ENCODE data around the gene STK17B. TPM values are rescaled to one million over a fixed set of nuclear protein-coding genes. Genes with fewer than 3 reads are reported as not detected.
A peak's percentile ranks its signal among the peaks of the same experiment; 100 is the strongest.

Gene STK17B
- total and polyA plus RNA-seq, 2 experiments from 2014 or later: 5.7 to 13.7 TPM

- Histone ChIP-seq H3K4me3 (no peak overlapping the region), H2AFZ (peak overlapping the region; percentile 48; the same call in 1 of the 2 replicates), H3K4me1 (ENCODE audit: insufficient read depth) (no peaks in the 10 kb centered on the region), H3K27ac (ENCODE audit: low read depth) (no peak overlapping the region), H3F3A (replicated peaks; ENCODE audit: low read depth) (no peaks in the 10 kb centered on the region), H3K79me2 (replicated peaks; ENCODE audit: insufficient read depth) (no peaks in the 10 kb centered on the region), H3K36me3 (ENCODE audit: insufficient read depth) (peaks cover 4% of the 10 kb centered on the region; the same call in 1 of the 2 replicates), H3K4me2 (no peak overlapping the region), H4K20me1 (replicated peaks; ENCODE audit: insufficient read depth) (no peaks in the 10 kb centered on the region), H3K9me2 (ENCODE audit: insufficient read depth) (no peaks in the 10 kb centered on the region), H3K27me3 (ENCODE audit: insufficient read depth) (no peaks in the 10 kb centered on the region)
- Mint-ChIP-seq H3K9me3 (peaks cover 50% of the 10 kb centered on the region), H3K4me1 (peaks cover 8% of the 10 kb centered on the region; the same call in 2 of the 3 replicates), H3K27me3 (ENCODE audit: insufficient read depth, low read depth, poor library complexity) (no peaks in the 10 kb centered on the region), H3K4me3 (no peak overlapping the region), H3K27ac (no peak overlapping the region), H3K36me3 (ENCODE audit: low read depth) (peaks cover 33% of the 10 kb centered on the region)
- peak; percentile 52; the same call in 2 of the 3 replicates for ATAC-seq
- TF ChIP-seq ETS1 (IDR thresholded peaks at IDR 0.05): no peak
- TF ChIP-seq ZNF462 (CRISPR knock-in tag; IDR thresholded peaks at IDR 0.05): no peak
- TF ChIP-seq JUNB (IDR thresholded peaks at IDR 0.05; ENCODE audit: unreplicated experiment): no peak
- TF ChIP-seq EZH2 (IDR thresholded peaks at IDR 0.05; ENCODE audit: low read depth, unreplicated experiment): no peak
- TF ChIP-seq ZNF331 (CRISPR knock-in tag; IDR thresholded peaks at IDR 0.05; ENCODE audit: low read depth): no peak
- no peak for TF ChIP-seq NANOG (IDR thresholded peaks at IDR 0.05; ENCODE audit: borderline replicate concordance)
- no peak for TF ChIP-seq STAT1 (IDR thresholded peaks at IDR 0.05; ENCODE audit: unreplicated experiment)
- TF ChIP-seq POLR2AphosphoS5 (IDR thresholded peaks at IDR 0.05; ENCODE audit: low read depth): no peak
- no peak for TF ChIP-seq CTCF (conservative IDR thresholded peaks at IDR 0.05; ENCODE audit: low read depth in 2 of 2)
- no peak for TF ChIP-seq REST (IDR thresholded peaks at IDR 0.05; ENCODE audit: unreplicated experiment)
- TF ChIP-seq CREB1 (CRISPR knock-in tag; IDR thresholded peaks at IDR 0.05; ENCODE audit: low read depth): no peak
- TF ChIP-seq ZNF114 (CRISPR knock-in tag; IDR thresholded peaks at IDR 0.05): no peak
- TF ChIP-seq EZH2phosphoT487 (IDR thresholded peaks at IDR 0.05; ENCODE audit: unreplicated experiment): no peak
- DNase-seq (ENCODE audit: low spot score): peak; percentile 69
Measured at GRCh38 chr2:196125596-196125995, 45.8 kb downstream of the STK17B start.

All from GM23338 (cell line).